GM21619 (cell line): ENCODE data around the gene FUOM.

Experiments
- ATAC-seq: cut with Tn5 transposase; IDR thresholded peaks from one replicate; pipeline ENCODE4 v1.9.1; 2021; ENCODE audit not compliant: unreplicated experiment

The FUOM gene, protein sequence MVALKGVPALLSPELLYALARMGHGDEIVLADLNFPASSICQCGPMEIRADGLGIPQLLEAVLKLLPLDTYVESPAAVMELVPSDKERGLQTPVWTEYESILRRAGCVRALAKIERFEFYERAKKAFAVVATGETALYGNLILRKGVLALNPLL

GRCh38 chr10:133357285-133358161 lies at the start of gene FUOM:
Gene FUOM (minus strand): TSS chr10:133358019. CDS start chr10:133358007, 12 bp downstream.
- ATAC-seq, result peak; percentile 66

GRCh38 chr10:133405844-133406527 lies 48.2 kb upstream of the FUOM start:
- ATAC-seq, result peak; percentile 61

DNA sequence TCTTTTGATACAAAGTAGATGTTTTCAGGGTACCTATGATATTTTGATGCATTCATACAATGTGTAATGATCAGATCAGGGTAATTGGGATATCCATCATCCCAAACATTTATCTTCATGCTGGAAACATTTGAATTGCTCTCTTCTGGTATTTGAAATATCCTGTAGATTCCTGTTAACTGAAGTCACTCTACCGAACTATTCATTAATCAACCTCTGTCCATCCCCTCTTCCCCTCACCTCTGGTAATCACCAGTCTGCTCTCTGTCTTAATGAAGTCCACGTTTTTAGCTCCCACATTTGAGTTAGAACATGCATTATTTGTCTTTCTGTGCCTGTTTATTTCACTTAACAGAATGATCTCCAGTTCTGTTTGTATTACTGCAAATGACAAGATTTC lies 47.5 kb upstream of the FUOM start:
- ATAC-seq, result no peak

DNA sequence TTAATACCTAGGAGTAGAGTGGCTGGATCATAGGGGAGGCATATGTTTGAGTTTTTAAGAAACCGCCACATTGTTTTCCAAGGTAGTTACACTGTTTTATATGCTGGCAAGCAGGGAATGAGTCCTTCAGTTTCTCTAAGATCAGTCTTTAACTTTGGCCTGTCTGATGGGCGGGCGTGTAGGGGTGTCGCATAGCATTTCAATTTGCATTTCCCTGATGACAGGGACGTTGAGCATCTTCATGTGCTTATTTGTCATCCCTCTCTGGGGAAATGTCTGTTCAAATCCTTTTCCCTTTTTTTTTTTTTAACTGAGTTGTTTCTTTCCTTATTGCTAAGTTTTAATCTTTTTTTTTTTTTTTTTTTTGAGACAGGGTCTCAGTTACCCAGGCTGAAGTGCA lies 46.0 kb upstream of the FUOM start:
- ATAC-seq, result no peak

DNA sequence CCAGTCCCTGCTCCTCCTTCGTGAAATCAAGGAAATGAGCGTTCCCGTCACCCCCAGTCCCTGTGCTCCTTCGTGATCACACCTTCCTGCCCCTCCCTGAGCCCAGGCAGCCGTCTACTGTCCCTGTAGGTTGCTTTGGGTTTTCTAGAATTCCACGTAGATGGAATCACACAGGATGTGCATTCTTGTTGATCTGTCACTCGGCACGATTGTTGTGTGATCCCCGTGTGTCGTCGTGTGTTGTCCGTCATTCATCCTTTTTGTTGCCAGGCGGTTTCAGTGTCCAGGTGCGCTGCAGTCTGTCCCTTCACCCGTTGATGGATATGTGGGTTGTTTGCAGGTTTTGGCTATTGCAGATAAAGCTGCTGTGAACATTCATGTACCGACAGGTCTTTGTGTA lies 45.5 kb upstream of the FUOM start:
- no peak for ATAC-seq

DNA sequence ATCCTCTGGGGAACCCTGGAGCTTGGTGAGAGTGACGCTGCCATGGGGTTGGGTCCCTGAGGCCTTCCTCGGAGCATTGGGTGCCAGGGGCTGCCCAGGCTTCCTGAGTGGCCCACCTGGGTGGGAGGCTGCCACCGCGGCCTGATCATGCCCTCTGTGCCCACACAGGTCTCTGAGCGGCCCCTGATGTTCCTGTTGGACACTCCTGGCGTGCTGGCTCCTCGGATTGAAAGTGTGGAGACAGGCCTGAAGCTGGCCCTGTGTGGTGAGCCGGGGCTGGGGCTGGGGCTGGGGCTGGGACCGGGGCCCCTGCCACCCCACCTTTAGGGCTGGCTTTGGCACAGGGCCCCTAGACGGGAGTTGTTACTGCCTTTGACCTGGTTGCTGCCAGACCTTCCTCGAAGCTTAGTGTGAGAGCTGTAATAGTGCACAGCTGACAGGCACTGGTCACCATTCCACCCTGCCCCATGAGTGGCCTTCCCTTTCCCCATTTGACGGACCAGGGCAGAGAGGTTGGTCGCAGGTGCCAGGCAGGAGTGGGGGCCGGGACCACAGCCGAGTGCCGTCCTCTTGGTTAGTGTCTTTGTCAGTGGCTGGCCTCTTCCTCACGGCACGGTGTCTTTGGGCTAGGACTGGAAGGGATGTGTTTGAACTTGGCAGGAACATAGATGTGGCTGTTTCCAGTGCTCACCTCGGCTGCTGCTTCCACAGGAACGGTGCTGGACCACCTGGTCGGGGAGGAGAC lies 44.3 kb upstream of the FUOM start:
- ATAC-seq, result no peak

DNA sequence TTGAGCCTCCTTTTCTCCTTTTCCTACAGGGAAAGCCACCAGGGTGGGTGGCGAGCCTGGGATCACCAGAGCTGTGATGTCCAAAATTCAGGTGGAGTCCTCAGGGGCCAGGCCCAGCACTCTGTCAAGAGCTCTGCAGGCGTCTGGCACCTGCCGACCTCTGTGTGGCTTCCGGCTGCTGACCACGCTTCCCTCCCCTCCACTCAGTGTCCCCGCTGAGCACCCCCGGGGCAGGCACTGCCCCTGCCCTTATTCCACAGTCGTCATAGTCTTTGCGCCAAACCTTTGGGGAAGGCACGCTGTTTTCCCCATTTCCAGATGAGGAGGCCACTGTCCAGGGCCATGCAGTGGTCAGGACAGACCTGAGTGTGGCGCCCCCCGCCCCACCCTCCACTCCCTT lies 43.7 kb upstream of the FUOM start:
- peak; percentile 4 for ATAC-seq

GRCh38 chr10:133400624-133401424 lies 43.0 kb upstream of the FUOM start:
- peak; percentile 81 for ATAC-seq

DNA sequence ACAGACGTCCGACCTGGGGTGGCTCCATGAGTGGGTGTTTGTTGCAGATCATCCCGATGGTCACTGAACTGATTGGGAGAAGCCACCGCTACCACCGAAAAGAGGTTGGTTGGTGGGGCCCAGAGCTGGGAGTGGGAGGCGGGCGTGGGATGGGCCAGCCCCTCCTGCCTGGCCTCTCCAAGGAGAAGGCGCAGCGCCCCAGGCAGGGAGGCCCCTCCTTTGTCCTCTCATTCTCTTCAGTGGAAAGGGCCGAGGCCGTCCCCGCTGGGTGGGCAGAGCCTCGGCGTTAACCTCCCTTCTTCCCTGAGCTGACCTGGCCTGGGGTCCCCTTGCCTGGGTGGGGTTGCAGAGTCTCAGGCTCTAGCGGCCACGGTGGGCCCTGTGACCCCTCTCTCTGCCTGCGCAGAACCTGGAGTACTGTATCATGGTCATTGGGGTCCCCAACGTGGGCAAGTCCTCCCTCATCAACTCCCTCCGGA lies 41.3 kb upstream of the FUOM start:
- no peak for ATAC-seq

GRCh38 chr10:133397938-133398337 lies 40.1 kb upstream of the FUOM start:
- no peak for ATAC-seq

DNA sequence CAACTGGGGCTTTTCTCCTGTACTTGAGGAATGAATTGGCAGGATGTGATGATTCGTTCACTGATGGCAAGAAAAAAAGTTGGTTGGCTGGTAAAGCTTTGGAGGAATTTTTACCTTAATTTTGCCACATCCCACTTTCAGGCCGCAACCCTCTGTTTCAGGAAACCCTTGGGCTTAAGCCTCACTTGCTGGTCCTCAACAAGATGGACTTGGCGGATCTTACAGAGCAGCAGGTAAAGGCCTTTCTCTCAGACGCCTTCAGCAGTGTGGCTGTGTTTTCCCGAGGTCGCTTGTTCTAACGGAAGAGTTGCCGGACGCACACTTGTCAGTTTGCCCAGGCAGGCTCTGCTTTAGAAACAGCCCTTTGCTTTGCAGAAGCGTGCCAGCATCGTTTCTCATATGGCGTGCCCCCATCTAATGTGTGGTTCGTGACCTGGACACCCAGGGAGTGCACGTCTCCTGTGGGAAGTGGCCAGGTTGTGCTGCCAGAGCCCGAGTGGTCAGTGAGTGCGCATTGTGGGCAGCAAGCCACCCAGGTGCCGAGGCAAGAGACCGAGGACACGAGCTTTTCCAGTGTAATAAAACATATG lies 38.3 kb upstream of the FUOM start:
- no peak for ATAC-seq

DNA sequence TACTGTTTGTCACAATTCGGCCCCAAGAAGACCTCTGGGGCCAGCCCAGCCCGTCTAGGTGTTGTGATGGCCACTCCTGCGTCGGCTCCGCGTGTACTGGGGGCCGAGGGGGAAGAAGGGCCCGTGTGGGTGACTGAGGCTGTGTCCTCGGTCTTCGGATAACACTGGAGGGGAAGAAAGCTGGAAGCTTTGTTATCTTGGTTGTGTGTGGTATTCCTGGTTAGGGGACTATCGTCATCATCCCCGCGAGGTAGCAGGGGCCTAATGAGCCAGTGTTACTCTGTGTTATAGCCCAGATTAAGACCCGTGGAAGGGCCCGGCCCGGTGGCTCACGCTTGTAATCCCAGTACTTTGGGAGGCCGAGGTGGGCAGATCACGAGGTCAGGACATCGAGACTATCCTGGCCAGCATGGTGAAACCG lies 37.0 kb upstream of the FUOM start:
- ATAC-seq, result no peak

DNA sequence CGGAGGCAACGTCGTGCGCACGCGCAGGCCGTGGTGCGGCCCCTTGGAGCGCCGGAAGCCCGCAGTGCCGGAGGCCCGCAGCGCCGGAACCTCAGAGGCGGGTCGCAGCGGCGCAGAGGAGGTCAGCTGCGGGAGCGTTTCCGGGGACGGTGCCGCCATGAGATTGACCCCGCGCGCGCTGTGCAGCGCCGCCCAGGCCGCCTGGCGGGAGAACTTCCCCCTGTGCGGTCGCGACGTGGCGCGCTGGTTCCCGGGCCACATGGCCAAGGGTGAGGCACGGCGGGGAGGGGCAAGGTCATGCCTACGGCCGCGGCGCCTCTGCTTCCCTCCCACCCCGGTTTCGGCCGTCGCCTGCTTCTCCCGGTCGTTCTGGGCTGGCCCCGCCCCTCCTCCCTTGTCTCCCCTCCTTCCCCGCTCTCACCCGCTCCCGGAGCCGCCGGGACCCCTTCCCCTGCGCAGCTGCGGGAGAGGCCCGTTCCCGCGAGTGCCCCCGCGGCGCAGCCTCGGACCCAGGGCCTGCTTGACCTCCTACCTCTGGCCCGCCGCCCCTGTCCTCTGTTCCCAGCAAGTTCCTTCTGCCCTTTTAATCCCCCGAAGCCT lies 36.3 kb upstream of the FUOM start, which contains the start of gene MTG1:
Gene MTG1, plus strand, starts transcription at position 94 of the 600 bp plus-strand sequence. Its CDS starts 64 bp downstream, at position 158.
- ATAC-seq, result peak; percentile 51

DNA sequence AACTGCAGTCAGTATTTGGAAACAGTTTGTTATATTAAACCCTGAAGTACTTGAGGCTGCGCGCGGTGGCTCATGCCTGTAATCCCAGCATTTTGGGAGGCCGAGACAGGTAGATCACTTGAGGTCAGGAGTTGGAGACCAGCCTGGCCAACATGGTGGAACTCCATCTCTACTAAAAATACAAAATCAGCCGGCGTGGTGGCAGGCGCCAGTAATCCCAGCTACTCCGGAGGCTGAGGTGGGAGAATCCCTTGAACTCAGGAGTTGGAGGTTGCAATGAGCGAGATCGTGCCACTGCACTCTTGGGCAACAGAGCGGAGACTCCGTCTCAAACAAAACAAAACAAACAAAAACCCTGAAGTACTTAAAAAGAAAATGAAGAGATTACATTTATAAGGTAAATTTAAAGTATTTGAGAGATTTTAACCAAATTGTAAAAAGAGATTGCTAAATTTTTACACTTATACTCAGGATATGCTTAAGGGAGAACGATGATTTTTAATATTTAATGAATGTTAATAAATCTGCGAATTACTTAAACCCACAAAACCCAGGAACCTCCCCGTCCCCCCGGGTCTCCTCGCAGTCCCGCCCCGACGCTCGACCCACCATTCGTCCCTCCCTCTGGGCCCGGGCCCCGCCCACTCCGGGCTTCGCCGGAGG lies 35.7 kb upstream of the FUOM start:
- ATAC-seq, result no peak

- no peak for ATAC-seq
Observed at GRCh38 chr10:133391761-133392518, 34.1 kb upstream of the FUOM start.

- no peak for ATAC-seq
Observed at GRCh38 chr10:133391249-133391635, 33.4 kb upstream of the FUOM start.

GRCh38 chr10:133390597-133391248 lies 32.9 kb upstream of the FUOM start:
- no peak for ATAC-seq
